Measurements from ENCODE around the gene SSTR4. TPM values are rescaled to one million over a fixed set of nuclear protein-coding genes. Genes with fewer than 3 reads are reported as not detected.

SSTR4 gene
- total and polyA plus RNA-seq, 4 donors = 0.06 TPM; not detected in 3

DNA sequence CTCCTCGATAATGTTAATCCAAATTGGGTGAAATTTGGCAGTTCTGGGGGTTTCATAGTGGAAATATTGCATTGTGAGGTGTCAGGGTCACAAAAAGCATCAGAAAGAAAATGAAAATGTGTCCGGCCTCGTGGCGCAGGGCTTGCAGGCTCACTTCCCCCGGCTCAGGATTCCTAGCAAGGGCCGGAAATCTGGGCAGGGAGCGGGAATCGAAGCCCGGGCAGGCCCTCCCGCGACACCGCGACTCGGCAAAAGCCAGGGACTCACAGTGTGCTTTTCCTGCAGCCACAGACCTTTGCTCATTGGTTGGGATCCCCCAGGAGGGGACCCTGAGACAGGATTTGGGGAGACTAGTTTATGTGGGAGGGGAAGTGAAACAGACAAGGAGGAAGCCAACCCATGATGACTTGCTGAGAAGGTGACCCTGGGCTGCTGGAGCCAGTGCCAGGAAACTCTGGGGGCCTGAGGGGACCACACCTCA is 51.9 kb downstream of the SSTR4 start:
- 39 to 42% methylated on average over 14 of the region's 14 CpGs for WGBS, 2 donors
- Histone ChIP-seq H3K4me3 (no peak overlapping the region), H3K4me1 (ENCODE audit: control insufficient read depth in 5 of 5, insufficient read depth in 5 of 5, low read length in 5 of 5) (peaks cover 0 to 40% (median 4%) of the 10 kb centered on the region in 5 donors), H3K27ac (ENCODE audit: low read depth in 1 of 2, low read length in 1 of 2) (peak overlapping the region; percentile 65 to 92), H3K36me3 (ENCODE audit: control insufficient read depth in 4 of 4, insufficient read depth in 4 of 4, low read length in 4 of 4) (no peaks in the 10 kb centered on the region), H3K9me3 (ENCODE audit: control insufficient read depth in 4 of 4, insufficient read depth in 3 of 4, low read length in 3 of 4) (no peaks in the 10 kb centered on the region), H3K9ac (ENCODE audit: insufficient read depth in 1 of 2, low read length in 2 of 2) (no peak overlapping the region), H3K27me3 (ENCODE audit: control insufficient read depth in 3 of 3, insufficient read depth in 3 of 3, low read length in 2 of 3) (no peaks in the 10 kb centered on the region)
- ATAC-seq (ENCODE audit: insufficient read depth, low FRiP score) (no peak), DNase-seq (peak in 1 of 3 donors; percentile 35)
- TF ChIP-seq CTCF (IDR thresholded peaks at IDR 0.05; ENCODE audit: control extremely low read depth, extremely low read depth) = no peak

DNA sequence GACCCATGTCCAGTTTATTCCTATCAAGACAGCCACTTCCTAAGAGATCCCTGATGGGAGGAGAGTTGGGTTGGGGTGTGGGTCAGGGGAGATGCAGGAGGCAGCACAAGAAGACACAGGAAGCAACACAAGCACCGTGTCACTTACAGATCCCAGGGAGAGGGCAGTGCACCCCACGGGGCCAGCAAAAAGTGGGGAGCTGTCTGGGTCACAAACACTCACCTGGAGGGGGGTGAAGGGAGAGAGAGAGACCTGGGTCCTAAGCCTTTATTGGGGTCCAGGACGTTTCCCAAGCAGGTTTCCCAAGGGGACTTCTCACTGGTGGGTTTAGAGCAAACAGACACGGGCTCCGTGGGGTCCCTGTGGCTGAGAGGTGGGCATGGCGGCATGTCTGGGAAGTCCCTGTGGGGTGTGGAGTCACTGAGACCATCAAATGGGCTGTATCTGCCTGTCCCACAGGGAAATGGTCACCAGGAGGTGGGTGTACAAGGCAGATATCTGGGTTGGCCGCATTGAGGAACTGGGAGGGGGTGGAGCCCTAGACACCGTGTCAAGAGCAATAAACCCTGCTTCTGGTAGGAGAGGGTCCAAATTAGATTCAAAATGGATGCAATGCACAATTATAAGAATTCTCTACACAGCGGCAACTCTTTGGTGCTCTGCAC is 52.6 kb downstream of the SSTR4 start:
- Histone ChIP-seq H3K9ac (ENCODE audit: insufficient read depth in 1 of 2, low read length in 2 of 2) (no peak overlapping the region), H3K9me3 (ENCODE audit: control insufficient read depth in 4 of 4, insufficient read depth in 3 of 4, low read length in 3 of 4) (no peaks in the 10 kb centered on the region), H3K4me3 (no peak overlapping the region), H3K4me1 (ENCODE audit: control insufficient read depth in 5 of 5, insufficient read depth in 5 of 5, low read length in 5 of 5) (peaks cover 2 to 45% (median 8%) of the 10 kb centered on the region in 5 donors), H3K36me3 (ENCODE audit: control insufficient read depth in 4 of 4, insufficient read depth in 4 of 4, low read length in 4 of 4) (no peaks in the 10 kb centered on the region), H3K27ac (ENCODE audit: low read depth in 1 of 2, low read length in 1 of 2) (peak overlapping the region; percentile 65 to 80), H3K27me3 (ENCODE audit: control insufficient read depth in 3 of 3, insufficient read depth in 3 of 3, low read length in 2 of 3) (no peaks in the 10 kb centered on the region)
- TF ChIP-seq CTCF (IDR thresholded peaks at IDR 0.05; ENCODE audit: control extremely low read depth, extremely low read depth) = no peak
- DNase-seq (no peak), ATAC-seq (ENCODE audit: insufficient read depth, low FRiP score) (no peak)
- WGBS, 2 donors = 66 to 70% methylated on average over 9 of the region's 9 CpGs

Other genes with a start within 250 kb of the SSTR4 start
- gene THBD, start 14.4 kb downstream of the SSTR4 start, total RNA-seq = 100 to 1,000 TPM in 1 of 2 donors, 10 to 100 TPM in 1; 73.3 to 101 TPM
- gene THBD, start 14.4 kb downstream of the SSTR4 start, polyA plus RNA-seq = 10 to 100 TPM; 23.6 to 49.5 TPM
- 100 to 1,000 TPM; 133 to 239 TPM for gene CD93, start 51.0 kb downstream of the SSTR4 start, total RNA-seq
- gene CD93, start 51.0 kb downstream of the SSTR4 start, polyA plus RNA-seq = 100 to 1,000 TPM in 1 of 2 donors, 10 to 100 TPM in 1; 17.9 to 119 TPM

Measured in lung (tissue), 12 donors.